ENCODE data around the gene DNAI4. TPM values are rescaled to one million over a fixed set of nuclear protein-coding genes. Genes with fewer than 3 reads are reported as not detected.

Gene DNAI4
- total and polyA plus RNA-seq, 9 of the 15 experiments (the other 6 are each of a cell fraction or from before 2014, with no cell fraction given), result 0.57 to 4.8 (median 2.6) TPM; not detected in 1

DNA sequence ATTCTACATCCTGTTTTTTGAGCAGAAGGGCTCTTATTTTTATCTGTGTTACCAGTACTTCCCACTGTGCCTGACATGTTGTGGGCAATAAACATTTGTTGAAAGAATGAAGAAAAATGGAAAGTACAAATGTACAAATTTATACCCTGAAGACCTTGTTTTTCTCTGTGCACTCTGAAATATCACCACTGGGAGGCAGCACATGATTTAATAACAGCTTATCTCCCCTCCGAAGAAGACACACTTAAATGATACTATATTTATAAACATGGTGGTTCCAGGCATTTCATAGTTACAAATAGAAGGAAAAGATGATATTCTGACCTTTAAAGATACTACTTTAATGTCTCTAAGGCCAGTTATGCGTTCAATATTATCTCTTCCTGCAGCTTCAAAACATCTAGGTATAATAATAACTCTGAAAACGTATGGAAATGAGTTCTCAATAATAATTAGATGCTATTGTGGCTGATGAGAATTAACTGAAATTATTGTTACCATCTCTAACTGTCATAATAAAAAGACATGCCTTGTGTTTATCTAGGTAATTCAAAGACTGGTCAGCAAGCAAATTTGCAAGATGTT is 159.6 kb downstream of the DNAI4 start:
- 22% methylated on average over 3 of the region's 3 CpGs for WGBS (ENCODE audit: insufficient coverage, low coverage, missing lambda C conversion rate)
- H3K4me2 ChIP-seq (ENCODE audit: insufficient read depth, low read length), result no peak overlapping the region
- no peaks in the 10 kb centered on the region for H3K27me3 ChIP-seq (ENCODE audit: control insufficient read depth in 2 of 2, insufficient read depth in 2 of 2, low read length in 2 of 2)
- no peaks in the 10 kb centered on the region for H4K20me1 ChIP-seq (replicated peaks; ENCODE audit: control insufficient read depth, insufficient read depth, low read length)
- peak; percentile 85 for ATAC-seq
- BruUV-seq (replicated peaks), result no TSS peak
- H3K4me3 ChIP-seq, result no peak overlapping the region
- peaks cover 0 to 4% of the 10 kb centered on the region in 2 experiments; a peak in 3 of 5 replicates for H3K4me1 ChIP-seq (replicated peaks in 1 of 2; ENCODE audit: control insufficient read depth in 2 of 2, insufficient read depth in 2 of 2, low read length in 2 of 2)
- CTCF ChIA-PET (ENCODE audit: low intra/inter-chr PET ratio), result interaction anchor here (0.6 to 2.4 kb wide), 5 partner anchors 231 to 446 kb away, joined by 3 to 28 read pairs (median 5); no protein-coding TSS in a partner anchor
- POLR2A ChIA-PET, result no interaction called here
- H3K9me3 ChIP-seq (replicated peaks; ENCODE audit: control insufficient read depth, insufficient read depth, low read depth, low read length), result no peaks in the 10 kb centered on the region
- H3K36me3 ChIP-seq (ENCODE audit: control insufficient read depth, insufficient read depth, low read length), result no peaks in the 10 kb centered on the region
- FAIRE-seq, result peak; percentile 90
- intact Hi-C loops (cut with micrococcal nuclease) (loop anchor here (1.0 to 5.0 kb wide), 5 partner anchors 232 to 737 kb away; no protein-coding TSS in a partner anchor), in situ Hi-C loops (cut with MboI) (loop anchor here (5.0 kb wide), 2 partner anchors 382 to 737 kb away; no protein-coding TSS in a partner anchor)
- H3K27ac ChIP-seq (ENCODE audit: extremely low read depth, low read depth, low read length), result no peak overlapping the region
- no peaks in the 10 kb centered on the region for H3K9me1 ChIP-seq (ENCODE audit: control insufficient read depth, insufficient read depth, low read length)
- DNase-seq (ENCODE audit: extremely low read depth in 1 of 4, low spot score in 3 of 4), result peak; percentile 44 to 72 (median 52)
- peak overlapping the region; percentile 77 for H2AFZ ChIP-seq (ENCODE audit: low read depth, low read length)
- no peaks in the 10 kb centered on the region for H3K79me2 ChIP-seq (ENCODE audit: control insufficient read depth, insufficient read depth, low read length)
- no peak overlapping the region for H3K9ac ChIP-seq (ENCODE audit: insufficient read depth in 1 of 2, low read depth in 2 of 2, low read length in 2 of 2)
- TF ChIP-seq ARID3A (IDR thresholded peaks at IDR 0.05; ENCODE audit: borderline replicate concordance, low read depth, low read length) (peak; percentile 89), NRF1 (conservative IDR thresholded peaks at IDR 0.05 in 1 of 2, IDR thresholded peaks at IDR 0.05 in 1 of 2) (no peak), ZNF445 (CRISPR knock-in tag; IDR thresholded peaks at IDR 0.05; ENCODE audit: low read depth) (no peak), ZNF124 (CRISPR knock-in tag; IDR thresholded peaks at IDR 0.05) (no peak)
- TF ChIP-seq, protein P1, sequence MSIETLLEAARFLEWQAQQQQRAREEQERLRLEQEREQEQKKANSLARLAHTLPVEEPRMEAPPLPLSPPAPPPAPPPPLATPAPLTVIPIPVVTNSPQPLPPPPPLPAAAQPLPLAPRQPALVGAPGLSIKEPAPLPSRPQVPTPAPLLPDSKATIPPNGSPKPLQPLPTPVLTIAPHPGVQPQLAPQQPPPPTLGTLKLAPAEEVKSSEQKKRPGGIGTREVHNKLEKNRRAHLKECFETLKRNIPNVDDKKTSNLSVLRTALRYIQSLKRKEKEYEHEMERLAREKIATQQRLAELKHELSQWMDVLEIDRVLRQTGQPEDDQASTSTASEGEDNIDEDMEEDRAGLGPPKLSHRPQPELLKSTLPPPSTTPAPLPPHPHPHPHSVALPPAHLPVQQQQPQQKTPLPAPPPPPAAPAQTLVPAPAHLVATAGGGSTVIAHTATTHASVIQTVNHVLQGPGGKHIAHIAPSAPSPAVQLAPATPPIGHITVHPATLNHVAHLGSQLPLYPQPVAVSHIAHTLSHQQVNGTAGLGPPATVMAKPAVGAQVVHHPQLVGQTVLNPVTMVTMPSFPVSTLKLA (conservative IDR thresholded peaks at IDR 0.05), result 0 out of 4 replicates have a peak, but pooled peaks of 1 of the 2 experiments have one; percentile 36
- TF ChIP-seq, protein P2, sequence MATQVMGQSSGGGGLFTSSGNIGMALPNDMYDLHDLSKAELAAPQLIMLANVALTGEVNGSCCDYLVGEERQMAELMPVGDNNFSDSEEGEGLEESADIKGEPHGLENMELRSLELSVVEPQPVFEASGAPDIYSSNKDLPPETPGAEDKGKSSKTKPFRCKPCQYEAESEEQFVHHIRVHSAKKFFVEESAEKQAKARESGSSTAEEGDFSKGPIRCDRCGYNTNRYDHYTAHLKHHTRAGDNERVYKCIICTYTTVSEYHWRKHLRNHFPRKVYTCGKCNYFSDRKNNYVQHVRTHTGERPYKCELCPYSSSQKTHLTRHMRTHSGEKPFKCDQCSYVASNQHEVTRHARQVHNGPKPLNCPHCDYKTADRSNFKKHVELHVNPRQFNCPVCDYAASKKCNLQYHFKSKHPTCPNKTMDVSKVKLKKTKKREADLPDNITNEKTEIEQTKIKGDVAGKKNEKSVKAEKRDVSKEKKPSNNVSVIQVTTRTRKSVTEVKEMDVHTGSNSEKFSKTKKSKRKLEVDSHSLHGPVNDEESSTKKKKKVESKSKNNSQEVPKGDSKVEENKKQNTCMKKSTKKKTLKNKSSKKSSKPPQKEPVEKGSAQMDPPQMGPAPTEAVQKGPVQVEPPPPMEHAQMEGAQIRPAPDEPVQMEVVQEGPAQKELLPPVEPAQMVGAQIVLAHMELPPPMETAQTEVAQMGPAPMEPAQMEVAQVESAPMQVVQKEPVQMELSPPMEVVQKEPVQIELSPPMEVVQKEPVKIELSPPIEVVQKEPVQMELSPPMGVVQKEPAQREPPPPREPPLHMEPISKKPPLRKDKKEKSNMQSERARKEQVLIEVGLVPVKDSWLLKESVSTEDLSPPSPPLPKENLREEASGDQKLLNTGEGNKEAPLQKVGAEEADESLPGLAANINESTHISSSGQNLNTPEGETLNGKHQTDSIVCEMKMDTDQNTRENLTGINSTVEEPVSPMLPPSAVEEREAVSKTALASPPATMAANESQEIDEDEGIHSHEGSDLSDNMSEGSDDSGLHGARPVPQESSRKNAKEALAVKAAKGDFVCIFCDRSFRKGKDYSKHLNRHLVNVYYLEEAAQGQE (IDR thresholded peaks at IDR 0.05; ENCODE audit: borderline replicate concordance), result peak; percentile 84; the same call in 1 of the 2 replicates
- TF ChIP-seq, protein P2 (CRISPR knock-in tag; IDR thresholded peaks at IDR 0.05; ENCODE audit: low read depth), result no peak
